Fibroblast of mammary gland (primary cell): ENCODE measurements around the gene PTPN21.

Source experiments
- DNase-seq: peaks from one replicate; pipeline ENCODE4 v3.0.0-alpha.2; 2010; ENCODE audit warnings: low read depth
- H3K4me3 ChIP-seq: 2 replicates; pipeline ENCODE4 v1.5.1; 2011; ENCODE audit warnings: low read depth, mild to moderate bottlenecking, low read length, moderate library complexity; ENCODE audit not compliant: control insufficient read depth
- TF ChIP-seq, protein P1 (sequence below): conservative IDR thresholded peaks from 2 replicates; pipeline ENCODE4 v1.5.1; 2011; ENCODE audit warnings: low read depth, low read length, inconsistent platforms; ENCODE audit not compliant: control insufficient read depth, insufficient read depth

Gene PTPN21

DNA sequence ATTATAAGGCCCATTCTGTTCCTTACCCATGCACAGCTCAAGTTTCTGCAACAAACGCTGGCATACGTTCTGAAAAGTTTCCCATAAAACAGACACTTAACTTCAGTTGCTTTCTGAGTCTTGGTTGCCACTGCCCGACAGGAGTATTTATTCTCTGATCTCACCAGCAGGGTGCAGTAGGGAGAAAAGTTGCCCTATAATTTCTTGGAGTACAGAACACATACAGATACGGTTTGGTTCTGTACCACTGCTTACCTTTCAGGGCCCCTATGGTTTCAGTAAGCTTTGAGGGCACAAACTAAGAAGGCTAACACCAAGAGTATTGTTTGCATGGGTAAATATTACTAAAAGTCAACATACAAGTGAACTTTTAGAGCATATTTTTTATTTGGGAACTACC is 91.5 kb downstream of the PTPN21 start:
- H3K4me3 ChIP-seq: no peak overlapping the region
- DNase-seq: peak; percentile 32
- TF ChIP-seq, protein P1, sequence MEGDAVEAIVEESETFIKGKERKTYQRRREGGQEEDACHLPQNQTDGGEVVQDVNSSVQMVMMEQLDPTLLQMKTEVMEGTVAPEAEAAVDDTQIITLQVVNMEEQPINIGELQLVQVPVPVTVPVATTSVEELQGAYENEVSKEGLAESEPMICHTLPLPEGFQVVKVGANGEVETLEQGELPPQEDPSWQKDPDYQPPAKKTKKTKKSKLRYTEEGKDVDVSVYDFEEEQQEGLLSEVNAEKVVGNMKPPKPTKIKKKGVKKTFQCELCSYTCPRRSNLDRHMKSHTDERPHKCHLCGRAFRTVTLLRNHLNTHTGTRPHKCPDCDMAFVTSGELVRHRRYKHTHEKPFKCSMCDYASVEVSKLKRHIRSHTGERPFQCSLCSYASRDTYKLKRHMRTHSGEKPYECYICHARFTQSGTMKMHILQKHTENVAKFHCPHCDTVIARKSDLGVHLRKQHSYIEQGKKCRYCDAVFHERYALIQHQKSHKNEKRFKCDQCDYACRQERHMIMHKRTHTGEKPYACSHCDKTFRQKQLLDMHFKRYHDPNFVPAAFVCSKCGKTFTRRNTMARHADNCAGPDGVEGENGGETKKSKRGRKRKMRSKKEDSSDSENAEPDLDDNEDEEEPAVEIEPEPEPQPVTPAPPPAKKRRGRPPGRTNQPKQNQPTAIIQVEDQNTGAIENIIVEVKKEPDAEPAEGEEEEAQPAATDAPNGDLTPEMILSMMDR: peak; percentile 49

DNA sequence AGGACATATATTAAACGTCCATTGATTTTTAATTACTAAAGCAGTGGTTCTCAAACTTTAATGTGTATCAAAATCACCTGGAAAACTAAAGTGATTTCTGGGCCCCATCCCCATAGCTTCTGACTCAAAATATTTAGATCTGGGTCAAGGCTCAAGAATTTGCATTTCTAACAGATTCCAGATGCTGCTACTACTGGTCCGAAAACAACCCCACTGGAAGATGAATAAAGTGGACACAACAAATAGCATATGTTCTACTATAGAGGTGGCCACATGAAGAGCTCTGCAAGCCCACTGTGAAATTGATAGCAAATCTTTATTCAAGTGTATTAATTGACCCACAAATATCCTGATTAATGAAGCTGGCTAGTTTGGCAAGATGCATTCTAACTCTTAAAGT is 99.9 kb downstream of the PTPN21 start:
- H3K4me3 ChIP-seq: no peak overlapping the region
- TF ChIP-seq, protein P1: no peak
- DNase-seq: peak; percentile 59

DNA sequence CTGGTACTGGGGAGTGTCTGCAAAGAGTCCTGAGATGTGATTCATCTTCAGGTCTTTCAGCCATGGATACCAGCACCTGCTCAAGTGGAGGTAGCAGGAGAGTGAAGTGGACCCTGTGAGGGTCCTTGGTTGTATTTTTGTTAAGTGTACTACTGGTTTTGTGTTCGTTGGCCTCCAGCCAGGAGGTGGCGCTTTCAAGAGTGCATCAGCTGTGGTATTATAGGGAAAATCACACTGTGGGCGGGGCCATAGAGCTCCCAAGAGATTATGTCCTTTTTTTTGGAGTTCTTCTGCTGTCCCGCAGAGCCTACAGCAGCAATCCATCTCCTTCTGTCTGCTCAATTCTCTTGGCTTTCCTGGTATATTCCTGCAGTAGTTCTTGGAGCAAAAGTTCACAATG is 102.6 kb downstream of the PTPN21 start:
- TF ChIP-seq, protein P1: no peak
- DNase-seq: no peak
- H3K4me3 ChIP-seq: no peak overlapping the region

DNA sequence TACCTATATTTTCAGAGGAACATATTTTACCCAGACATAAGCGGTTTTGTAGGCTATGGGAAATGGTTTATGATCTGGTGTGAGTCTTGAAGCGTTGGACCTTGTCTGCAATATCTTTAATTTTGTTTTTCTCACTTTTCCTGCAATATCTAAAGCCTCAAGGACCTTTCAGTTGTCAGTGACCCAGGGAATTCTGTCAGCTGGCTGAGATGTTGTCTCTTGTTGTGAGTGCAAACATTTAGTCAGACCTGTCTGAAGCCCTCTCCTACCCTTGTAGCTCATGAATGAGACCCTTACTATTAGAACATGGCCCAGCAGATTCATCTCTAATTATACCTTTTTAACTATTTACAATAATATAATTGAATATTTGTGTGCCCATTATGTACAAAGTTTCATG is 115.7 kb downstream of the PTPN21 start:
- DNase-seq: no peak
- no peak overlapping the region for H3K4me3 ChIP-seq
- TF ChIP-seq, protein P1: no peak

DNA sequence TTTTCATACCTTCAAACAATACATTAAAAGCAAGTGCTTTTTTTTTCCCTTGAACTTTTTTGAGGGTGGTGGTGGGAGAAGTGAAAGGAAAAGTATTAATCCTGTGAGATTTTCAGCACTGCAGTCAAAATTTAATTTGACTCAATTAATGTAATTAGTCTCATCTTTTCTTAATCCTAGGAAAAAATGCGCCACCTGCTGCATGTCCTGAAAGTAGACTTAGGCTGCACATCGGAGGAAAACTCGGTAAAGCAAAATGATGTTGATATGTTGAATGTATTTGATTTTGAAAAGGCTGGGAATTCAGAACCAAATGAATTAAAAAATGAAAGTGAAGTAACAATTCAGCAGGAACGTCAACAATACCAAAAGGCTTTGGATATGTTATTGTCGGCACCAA is 117.1 kb downstream of the PTPN21 start:
- no peak overlapping the region for H3K4me3 ChIP-seq
- DNase-seq: peak; percentile 16
- TF ChIP-seq, protein P1: peak; percentile 26

DNA sequence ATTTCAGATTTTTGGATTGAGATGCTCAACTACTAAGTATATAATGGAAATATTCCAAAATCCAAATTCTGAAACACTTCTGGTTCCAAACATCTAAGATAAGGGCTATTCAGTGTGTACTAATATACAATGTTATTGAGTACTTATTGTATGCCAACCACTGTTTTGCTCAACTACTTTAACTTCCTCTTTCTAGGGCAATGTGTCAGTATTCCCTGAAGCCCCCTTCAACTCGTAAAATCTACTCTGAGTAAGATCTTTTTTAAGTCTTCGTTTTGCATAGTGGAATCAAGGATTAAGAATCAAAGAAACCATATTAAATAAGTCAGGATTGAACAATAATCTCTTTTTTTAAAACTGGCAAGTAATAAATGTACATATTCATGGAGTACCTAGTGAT is 123.8 kb downstream of the PTPN21 start:
- TF ChIP-seq, protein P1: no peak
- DNase-seq: no peak
- no peak overlapping the region for H3K4me3 ChIP-seq

DNA sequence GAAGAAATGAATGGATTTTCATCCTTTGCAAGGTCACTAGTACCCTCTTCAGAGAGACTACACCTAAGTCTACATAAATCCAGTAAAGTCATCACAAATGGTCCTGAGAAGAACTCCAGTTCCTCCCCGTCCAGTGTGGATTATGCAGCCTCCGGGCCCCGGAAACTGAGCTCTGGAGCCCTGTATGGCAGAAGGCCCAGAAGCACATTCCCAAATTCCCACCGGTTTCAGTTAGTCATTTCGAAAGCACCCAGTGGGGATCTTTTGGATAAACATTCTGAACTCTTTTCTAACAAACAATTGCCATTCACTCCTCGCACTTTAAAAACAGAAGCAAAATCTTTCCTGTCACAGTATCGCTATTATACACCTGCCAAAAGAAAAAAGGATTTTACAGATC is 128.5 kb downstream of the PTPN21 start:
- DNase-seq: peak; percentile 54
- H3K4me3 ChIP-seq: no peak overlapping the region
- TF ChIP-seq, protein P1: no peak
